HG03175 (cell line): Measurements from ENCODE around the gene SLC6A19.

ENCODE experiments used
- ATAC-seq: cut with Tn5 transposase; IDR thresholded peaks from one replicate; pipeline ENCODE4 v1.9.1; 2021; ENCODE audit warnings: mild to moderate bottlenecking, moderate library complexity; ENCODE audit not compliant: unreplicated experiment

SLC6A19 gene

DNA sequence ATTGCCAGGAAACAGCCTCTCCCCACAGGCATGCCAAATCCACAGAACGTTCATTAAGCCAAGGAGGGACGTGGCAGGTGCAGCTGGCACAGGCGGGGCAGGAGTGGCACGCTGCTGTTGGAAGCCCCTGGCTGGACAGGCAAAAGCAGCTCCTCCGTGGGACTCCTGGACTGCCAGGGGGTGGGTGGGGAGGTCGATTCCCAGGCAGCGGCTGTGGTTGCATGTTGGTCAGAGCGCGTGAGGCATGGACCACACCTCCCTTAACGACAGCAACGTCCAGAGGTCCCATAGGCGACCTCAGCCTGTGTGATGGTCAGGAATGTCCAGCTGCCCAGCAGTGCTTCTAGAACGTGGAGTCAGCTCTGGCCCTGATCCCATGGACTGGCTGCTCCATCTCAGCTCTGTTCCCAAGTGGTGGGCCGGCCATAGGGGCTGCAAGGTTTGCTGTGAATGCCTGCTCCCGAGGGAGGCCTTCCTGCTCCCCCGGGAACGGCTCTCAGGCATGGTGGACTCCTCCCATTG is 6.9 kb downstream of the SLC6A19 start:
- no peak for ATAC-seq

DNA sequence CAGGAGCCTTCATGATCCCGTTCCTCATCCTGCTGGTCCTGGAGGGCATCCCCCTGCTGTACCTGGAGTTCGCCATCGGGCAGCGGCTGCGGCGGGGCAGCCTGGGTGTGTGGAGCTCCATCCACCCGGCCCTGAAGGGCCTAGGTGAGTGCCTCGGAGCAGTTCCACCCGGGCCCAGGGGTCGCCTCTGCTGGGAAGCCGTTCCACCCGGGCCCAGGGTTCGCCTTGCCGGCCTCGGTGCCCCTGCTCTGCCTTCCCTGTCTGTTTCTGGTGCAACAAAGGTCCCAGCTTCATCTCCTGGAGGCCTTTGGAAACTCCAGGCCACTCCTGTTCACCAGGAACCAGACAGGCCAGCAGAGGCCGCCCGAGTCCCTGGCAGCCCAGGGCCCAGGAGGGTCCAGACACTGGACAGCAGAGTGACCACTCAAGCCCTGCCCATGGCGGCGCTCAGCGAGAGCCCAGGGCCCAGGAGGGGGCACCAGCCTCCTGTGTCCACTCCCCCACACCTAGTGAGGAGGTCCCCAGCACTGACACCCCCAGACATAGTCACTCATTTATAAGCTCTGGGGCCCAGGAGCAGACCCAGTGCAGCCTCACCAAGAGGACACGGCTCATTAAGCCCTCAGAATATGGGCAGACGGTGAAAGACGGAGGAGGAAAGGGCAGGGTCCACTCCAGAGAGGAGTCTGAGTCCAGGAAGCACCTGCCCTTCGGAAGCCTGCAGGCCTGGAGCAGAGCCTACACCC is 7.5 kb downstream of the SLC6A19 start:
- no peak for ATAC-seq

GRCh38 chr5:1209489-1209852 is 8.1 kb downstream of the SLC6A19 start:
- no peak for ATAC-seq

DNA sequence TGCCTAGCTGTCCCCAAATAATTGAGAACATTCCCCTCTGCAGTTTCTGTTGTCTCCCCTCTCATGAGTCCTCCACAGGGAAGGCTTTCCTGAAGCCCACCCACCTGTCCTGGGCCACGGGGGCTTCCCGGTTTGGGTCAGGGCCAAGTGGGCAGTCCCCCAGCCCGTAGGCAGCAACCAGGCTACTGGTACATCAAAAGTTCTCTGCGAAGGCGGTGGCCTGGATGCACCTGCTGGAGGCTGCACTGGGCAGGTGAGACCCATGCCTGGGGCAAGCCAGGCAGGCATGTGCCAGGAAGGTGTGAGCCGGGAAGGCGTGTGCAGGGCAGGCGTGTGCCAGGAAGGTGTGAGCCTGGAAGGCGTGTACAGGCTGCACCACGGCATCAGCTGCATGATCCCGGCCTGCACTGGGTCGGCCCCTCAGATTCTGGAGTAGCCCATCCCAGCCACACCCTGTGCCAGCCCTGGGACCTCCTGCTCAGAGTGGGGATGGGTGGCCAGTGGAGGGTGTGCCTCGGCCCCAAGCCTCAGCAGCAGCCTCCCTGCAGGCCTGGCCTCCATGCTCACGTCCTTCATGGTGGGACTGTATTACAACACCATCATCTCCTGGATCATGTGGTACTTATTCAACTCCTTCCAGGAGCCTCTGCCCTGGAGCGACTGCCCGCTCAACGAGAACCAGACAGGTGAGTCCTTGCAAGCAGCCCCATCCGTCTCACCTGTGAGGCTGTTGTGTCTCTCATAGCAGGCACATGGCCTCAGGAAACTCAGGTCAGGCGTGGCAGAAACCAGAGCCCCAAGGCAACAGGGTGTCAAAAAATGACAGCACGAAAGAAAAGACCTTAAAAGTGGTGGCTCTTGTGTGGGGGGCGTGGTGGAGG is 8.7 kb downstream of the SLC6A19 start:
- no peak for ATAC-seq

GRCh38 chr5:1210832-1211251 is 9.4 kb downstream of the SLC6A19 start:
- ATAC-seq = no peak

- ATAC-seq = no peak
Observed at GRCh38 chr5:1211701-1212100, 10.3 kb downstream of the SLC6A19 start.

DNA sequence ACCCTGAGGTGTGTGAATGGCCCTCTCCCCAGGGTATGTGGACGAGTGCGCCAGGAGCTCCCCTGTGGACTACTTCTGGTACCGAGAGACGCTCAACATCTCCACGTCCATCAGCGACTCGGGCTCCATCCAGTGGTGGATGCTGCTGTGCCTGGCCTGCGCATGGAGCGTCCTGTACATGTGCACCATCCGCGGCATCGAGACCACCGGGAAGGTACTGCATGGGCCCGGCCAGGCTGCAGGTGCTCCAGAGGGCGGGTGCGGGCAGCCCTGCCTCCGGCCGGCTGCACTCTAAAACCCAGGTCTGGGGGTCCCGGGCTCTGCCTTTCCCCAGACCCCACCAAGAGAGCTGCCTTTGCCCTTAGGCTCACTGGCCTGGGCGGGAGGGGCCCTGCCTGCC is 10.9 kb downstream of the SLC6A19 start:
- ATAC-seq = no peak

- no peak for ATAC-seq
Observed at GRCh38 chr5:1212881-1213280, 11.5 kb downstream of the SLC6A19 start.

DNA sequence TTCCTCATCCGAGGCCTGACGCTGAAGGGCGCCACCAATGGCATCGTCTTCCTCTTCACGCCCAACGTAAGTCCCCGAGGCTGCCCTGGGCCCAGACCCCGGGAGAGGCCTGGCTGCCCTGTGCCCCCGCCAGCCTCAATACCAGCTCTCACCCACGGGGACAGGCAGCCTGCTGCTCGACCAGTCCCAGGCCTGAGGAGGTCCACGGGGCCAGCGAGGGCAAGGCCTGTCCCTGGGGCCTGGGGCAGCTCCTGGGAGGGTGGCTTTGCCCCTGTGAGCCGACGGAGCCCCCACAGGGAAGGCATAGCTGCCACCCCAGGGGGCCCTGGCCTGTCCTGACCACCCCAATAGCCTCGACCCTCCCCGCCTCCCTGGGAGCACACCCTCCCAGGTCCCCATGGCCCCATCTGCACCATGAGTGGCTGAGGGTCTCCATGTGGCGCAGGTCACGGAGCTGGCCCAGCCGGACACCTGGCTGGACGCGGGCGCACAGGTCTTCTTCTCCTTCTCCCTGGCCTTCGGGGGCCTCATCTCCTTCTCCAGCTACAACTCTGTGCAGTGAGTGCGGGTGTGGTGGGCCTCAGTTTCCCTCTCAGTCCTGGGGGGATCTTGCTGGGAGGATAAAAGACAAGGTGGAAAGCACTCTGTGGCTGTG is 12.2 kb downstream of the SLC6A19 start:
- no peak for ATAC-seq

GRCh38 chr5:1214163-1214935 is 13.0 kb downstream of the SLC6A19 start:
- ATAC-seq = no peak

DNA sequence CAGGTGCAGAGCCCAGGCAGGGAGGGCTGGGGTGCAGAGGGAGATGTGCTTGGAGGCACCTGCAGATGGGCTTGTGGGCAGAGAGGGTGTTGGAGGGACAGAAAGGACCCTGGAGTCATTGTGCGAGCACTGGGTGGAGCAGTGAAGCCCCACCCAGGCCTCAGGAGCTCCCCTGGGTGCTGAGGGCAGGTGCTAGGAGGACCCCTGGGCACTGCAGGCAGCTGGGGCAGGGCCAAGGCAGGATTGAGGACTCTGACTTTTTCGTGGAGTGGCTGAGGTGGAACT is 13.5 kb downstream of the SLC6A19 start:
- ATAC-seq = no peak

- no peak for ATAC-seq
Observed at GRCh38 chr5:1215320-1216096, 14.1 kb downstream of the SLC6A19 start.

GRCh38 chr5:1216211-1216917 is 15.0 kb downstream of the SLC6A19 start:
- ATAC-seq = no peak

DNA sequence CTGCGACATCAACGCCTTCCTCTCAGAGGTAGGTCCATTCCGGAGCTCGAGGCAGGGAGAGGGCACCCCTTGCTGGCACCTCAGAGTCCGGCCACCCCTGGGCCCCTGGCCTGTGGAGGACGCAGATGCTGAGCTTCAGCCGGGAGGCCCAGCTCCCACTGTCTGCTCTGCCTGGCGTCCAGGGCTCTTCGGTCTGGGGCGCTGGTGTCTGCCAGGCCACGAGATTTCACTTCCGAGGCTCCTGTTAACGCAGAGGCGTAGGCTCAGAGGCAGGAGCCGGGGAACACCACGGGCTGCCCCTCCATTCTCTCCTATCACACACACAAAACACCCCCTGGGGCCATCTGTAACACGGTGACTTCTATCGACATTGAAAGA is 15.5 kb downstream of the SLC6A19 start:
- no peak for ATAC-seq

- no peak for ATAC-seq
Observed at GRCh38 chr5:1217596-1218206, 16.3 kb downstream of the SLC6A19 start.

DNA sequence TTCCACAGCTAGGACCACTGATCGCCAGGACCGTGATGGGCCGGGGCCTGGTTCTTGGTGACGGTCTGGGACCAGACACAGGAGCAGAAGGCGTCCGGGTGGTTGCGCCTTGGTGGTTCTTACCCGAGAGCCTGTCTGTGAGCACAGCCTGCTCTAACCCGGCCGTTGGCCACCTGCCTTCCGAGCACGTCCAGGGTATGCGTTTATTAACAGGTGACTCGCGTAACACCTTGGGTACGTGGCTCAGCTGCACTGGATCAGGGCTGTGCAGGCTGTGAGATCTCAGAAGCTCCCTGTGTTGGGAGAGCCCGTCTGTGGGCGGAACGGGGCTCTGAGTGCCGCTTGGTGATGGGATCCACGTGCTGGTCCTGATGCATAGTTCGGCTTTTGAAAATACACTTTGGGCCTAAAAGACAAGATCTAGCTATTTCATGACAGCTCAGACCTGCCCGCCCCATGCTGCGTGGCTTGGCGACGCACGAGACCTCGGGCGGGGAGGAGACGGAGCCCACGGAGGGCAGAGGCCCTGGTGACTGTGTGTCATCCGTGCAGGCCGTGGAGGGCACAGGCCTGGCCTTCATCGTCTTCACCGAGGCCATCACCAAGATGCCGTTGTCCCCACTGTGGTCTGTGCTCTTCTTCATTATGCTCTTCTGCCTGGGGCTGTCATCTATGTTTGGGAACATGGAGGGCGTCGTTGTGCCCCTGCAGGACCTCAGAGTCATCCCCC is 17.1 kb downstream of the SLC6A19 start:
- no peak for ATAC-seq

GRCh38 chr5:1219098-1219767 is 17.8 kb downstream of the SLC6A19 start:
- no peak for ATAC-seq

- ATAC-seq = no peak
Observed at GRCh38 chr5:1219768-1220100, 18.3 kb downstream of the SLC6A19 start.
